Gastrocnemius medialis (tissue), 4 donors: ENCODE data around the gene SLC25A48.

ENCODE experiments used
- POLR2A ChIP-seq, 2 donors: fragments of 450-650 bp; IDR thresholded peaks; one replicate each; pipeline ENCODE4 v1.6.1; 2017; ENCODE audit warnings: antibody characterized with exemption in 2 of 2, mild to moderate bottlenecking in 2 of 2, moderate library complexity in 2 of 2
- TF ChIP-seq, protein P1 (sequence below), 5 experiments: fragments of 450-650 bp in 3 of 5; fragments of 200-600 bp in 2 of 5; sonication (generic) in 2 of 5; IDR thresholded peaks in 4 of 5; conservative IDR thresholded peaks in 1 of 5; 1 replicate in 4 of 5; 2 replicates in 1 of 5; pipeline ENCODE4 v1.5.1; 2016 to 2019; ENCODE audit warnings: antibody characterized with exemption in 5 of 5, mild to moderate bottlenecking in 3 of 5, moderate library complexity in 3 of 5

DNA sequence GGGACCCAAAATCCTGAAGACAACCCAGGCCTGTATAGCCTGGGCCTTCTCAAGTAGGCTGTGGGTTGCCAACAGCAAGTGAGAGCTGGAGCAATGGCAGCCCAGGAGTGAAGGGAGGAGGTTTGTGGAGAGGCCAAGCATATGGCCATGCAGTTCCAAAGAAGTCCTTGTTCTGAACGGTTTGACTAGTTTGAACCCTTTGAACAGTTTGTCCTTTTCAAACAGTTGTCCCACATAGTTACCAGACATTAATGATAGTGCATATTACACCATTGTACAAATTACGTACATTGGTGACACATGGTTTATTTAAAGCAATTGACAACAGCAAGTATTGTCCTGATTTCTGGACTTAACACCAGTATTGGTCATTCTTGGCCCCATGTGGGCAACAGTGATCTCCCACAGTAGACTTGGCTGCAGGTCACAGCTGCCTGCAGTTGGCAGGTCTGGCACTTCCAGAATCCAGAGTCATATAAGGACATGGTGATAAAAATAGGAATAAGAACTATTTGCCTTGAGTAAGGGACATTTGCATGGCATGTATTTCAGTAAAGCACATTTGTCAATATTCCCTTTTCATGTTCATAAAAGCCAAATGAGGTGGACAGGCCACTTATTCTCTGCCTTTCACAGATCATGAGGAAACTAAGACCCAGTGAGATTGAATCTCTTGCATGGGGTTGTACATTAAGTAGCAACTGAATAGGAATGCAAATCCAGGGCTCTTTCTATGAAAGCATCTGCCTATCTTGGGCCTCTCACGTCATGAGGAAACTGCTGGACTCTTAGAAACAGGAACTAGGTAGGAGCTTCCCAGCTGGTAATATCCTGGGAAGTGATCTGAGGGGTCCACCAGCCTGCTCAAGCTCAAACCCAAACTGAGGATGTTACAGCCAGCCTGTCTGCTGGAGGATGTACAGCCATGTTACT, 30.3 kb downstream of the SLC25A48 start:
- TF ChIP-seq, protein P1, sequence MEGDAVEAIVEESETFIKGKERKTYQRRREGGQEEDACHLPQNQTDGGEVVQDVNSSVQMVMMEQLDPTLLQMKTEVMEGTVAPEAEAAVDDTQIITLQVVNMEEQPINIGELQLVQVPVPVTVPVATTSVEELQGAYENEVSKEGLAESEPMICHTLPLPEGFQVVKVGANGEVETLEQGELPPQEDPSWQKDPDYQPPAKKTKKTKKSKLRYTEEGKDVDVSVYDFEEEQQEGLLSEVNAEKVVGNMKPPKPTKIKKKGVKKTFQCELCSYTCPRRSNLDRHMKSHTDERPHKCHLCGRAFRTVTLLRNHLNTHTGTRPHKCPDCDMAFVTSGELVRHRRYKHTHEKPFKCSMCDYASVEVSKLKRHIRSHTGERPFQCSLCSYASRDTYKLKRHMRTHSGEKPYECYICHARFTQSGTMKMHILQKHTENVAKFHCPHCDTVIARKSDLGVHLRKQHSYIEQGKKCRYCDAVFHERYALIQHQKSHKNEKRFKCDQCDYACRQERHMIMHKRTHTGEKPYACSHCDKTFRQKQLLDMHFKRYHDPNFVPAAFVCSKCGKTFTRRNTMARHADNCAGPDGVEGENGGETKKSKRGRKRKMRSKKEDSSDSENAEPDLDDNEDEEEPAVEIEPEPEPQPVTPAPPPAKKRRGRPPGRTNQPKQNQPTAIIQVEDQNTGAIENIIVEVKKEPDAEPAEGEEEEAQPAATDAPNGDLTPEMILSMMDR (IDR thresholded peaks at IDR 0.05 in 4 of 5, conservative IDR thresholded peaks at IDR 0.05 in 1 of 5), result no peak
- TF ChIP-seq POLR2A (IDR thresholded peaks at IDR 0.05), result no peak
